HG03175 (cell line): ENCODE measurements around the gene MVB12B.

Source experiments
- ATAC-seq: cut with Tn5 transposase; IDR thresholded peaks from one replicate; pipeline ENCODE4 v1.9.1; 2021; ENCODE audit warnings: mild to moderate bottlenecking, moderate library complexity; ENCODE audit not compliant: unreplicated experiment

The MVB12B gene

DNA sequence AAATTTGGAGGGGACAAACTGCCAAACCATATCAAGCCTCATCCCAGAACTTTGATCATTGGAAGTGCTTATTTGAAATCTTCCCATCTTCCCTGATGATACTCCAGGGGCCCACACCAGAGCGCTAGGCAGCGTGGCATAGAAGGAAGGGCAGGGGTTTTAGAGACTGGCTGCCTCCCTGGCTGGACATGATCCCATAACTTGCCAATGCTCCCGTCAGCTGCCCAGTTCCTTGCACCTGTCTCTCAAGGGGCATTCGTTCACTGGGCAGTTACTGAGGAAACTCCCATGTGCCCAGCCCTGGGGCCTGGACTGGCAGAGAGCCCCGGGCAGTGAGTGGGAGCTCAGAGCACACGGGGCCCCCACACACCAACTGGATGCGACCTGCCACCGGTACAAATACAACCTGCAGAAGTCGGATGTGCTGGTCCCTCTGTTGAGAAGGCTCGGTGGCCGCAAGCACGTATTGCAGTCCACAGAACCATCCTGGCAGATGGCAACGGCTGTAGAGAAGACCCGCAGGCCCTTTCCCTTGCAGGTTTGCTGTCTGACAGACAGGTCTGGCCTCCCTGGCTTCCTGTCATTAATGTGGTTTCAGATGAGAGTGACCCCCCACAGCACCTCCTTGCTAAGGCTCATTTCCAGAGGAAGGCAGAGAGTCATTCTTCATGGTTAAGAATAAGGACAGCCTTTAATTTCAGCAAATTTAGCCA is 122.4 kb downstream of the MVB12B start:
- ATAC-seq = no peak

DNA sequence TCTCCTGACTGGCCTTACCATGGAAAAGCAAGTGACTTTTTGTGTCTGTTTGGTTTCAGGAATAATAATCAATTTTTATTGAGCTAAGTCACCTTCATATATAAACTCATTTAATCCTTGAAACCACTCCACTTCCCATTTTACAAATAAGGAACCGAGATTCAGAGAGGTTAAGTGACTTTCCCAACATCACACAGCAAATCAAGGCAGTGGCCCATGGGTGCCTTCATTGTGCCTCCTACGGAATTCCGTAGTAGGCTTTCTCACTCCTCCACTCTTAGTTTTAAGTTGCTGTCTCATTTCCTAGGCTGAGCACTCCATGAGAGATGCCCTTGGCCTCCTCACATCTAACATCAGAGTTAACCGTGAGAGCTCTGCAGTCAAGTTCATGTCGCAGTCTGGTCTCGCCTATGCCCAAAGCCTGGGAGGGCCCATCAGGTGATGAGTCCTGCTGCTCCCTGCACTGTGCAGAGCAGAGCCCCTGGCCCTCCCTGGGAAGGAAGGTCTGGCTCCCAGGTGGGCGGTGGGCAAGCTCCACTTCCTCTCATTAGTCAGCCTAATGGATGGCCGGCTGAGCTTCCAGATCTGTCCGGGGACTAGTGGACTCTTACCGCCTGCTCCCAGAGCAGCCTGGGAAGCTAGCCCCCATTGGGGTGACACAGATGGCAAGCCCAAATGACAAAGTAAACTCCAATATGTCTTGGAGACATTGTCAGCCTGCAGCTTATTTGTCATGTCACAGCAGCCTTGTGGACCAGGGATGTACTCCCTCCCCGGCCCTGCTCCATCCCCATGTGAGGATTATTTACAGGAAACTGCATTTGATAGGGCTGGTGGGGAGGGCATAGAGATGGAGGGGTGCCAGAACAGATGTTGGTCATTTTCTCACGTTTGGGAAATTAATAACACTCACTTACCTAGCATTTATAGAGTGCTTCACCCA is 123.4 kb downstream of the MVB12B start:
- no peak for ATAC-seq

DNA sequence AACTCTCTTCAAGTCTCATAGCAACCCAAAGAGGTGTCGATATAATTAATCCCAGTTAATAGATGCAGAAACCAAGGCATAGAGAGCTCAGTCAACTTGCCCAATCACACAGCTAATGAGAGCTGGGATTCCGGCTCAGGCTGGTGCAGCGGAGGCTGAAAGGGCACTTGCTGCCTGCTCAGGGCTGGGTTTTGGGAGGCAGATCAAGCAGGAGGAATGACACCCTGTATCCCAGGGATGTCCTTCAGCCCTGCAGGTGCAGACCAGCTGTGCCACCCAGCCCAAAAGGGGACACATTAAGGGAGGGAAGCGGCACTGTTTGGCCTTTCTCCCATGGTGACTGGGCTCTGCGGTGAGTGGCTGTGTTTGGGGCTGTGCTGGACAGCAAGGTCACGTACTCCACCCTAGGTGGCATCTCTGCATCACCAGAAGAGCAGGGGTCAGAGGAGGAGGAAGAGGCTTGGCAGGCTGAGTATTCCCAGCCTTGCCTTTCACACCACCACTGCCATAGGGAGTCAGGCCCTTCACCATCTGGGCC is 124.1 kb downstream of the MVB12B start:
- no peak for ATAC-seq

DNA sequence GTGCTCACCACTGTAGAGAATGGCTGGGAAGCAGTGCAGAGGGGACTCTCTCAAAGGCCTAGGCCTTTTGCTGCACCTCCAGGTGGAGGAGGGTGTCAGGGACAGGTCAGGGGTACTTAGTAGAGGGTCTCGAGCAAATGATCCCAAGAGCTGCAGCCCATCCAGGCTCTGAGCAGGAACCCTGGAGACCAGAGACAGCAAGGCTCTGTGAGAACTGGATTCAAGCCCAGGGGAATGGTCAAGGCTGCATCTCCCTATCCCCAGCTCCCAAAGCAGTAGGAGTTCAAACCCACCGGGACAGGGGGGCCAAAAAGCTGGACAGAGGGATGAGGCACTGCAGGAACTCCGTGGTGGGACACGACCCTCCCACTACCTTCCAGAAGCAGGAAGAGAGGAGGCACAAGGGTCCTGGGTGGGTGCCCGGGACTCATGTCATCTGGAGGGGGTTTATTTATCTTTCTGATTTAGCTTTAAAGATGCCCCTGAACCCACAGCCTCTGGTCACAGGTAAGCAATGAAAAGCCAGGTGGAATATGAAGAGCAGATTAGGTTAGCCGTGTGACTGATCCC is 124.8 kb downstream of the MVB12B start:
- no peak for ATAC-seq

DNA sequence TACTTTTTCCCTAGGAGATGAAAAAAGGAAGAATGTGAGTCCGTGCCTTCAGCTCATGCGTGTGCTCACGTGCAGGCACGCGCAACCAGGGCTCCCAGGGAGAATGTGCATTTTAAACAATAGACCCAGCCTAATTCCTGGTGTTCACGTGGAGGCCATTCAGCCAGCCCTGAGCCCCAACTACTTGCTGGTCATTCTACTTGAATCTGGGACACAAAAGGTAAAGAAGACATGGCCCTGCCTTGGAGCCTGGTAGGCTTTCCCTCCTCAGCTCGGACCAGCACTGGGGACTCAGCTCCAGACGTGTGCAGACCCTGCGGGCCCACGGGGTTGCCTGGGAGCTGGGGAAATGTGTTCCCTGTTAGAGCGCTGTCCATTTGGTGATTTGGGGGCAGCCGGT is 125.5 kb downstream of the MVB12B start:
- ATAC-seq = no peak

- no peak for ATAC-seq
Observed at GRCh38 chr9:126453156-126453963, 126.7 kb downstream of the MVB12B start.

DNA sequence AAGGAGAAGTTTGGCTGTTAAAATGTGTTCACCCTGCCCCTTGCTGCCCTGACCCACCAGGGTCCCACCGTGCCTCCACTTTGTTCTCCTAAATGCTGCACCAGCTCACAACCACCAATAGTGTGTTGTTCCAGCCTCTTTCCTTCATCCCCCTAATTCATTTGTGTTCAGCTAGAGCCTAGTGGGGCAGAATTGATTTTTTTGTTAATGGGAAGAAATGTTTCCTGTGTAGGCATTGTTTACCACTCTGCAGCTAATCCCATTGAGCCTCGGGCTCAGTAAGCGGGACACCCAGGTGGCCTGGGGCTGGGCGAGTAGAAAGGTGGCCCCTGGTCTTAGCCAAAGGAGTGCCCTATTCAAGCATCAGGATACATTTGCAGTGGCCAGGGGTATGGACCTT is 127.6 kb downstream of the MVB12B start:
- no peak for ATAC-seq

GRCh38 chr9:126454795-126455194 is 128.2 kb downstream of the MVB12B start:
- ATAC-seq = no peak

- ATAC-seq = no peak
Observed at GRCh38 chr9:126456441-126457174, 130.0 kb downstream of the MVB12B start.

GRCh38 chr9:126457175-126457547 is 130.5 kb downstream of the MVB12B start:
- no peak for ATAC-seq

DNA sequence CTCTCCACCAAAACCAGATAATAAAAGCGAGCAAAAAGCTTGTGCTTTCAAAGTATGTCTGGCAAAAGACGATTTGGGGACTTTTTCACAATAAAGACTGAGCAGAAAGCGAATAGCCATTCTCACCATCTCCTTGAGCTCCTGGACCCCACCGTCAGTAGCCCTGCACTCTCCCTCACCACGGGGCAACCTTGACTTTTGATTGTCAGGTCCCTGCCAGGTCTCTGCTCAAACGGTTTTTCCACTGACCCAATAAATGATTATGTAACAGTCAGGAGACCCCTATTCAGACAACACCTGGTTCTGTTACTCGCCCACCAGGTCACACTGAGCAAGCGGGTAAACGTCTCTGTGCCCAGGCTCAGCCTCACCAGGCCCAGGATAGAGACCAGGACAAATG is 131.3 kb downstream of the MVB12B start:
- ATAC-seq = no peak

DNA sequence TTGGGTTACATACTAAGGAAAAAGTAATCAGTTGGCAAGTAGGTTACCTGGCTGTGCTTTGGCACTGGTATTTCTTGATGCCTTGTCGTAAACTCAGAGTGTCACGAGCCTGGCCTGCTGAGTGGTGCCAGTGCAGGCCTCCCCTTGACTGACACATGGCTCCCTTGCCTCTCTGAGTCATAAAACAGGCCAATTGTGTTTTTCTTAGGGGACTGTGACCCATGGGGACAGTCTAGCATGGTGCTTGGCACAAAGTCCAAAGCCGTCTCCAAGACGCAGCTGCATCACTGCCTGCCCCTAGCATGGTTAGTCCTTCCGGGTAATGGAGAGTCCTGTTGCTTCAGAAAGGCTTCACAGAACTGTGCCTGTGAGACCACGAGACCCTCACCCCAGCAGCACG is 132.5 kb downstream of the MVB12B start:
- ATAC-seq = no peak

- no peak for ATAC-seq
Observed at GRCh38 chr9:126459546-126459945, 132.9 kb downstream of the MVB12B start.

GRCh38 chr9:126459965-126460843 is 133.6 kb downstream of the MVB12B start:
- no peak for ATAC-seq

DNA sequence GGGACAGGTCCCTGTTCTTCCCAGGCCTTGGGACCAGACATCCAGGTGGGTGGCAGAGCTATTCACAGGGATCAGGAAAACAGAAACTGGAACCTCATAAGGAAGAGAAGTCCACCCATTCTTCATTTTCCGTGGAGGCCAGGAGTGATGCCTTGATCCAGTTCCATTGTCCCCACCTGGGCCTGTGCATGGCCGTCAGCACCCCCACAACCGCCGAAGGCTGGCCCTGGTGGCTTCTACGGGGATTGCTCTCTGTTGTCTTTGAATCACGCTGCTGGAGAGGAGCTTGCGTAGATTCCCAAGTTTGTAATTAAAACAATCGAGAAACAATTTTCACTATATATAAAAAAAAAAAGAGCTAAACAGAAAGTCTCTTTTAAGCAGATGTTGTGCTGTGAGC is 134.4 kb downstream of the MVB12B start:
- no peak for ATAC-seq

DNA sequence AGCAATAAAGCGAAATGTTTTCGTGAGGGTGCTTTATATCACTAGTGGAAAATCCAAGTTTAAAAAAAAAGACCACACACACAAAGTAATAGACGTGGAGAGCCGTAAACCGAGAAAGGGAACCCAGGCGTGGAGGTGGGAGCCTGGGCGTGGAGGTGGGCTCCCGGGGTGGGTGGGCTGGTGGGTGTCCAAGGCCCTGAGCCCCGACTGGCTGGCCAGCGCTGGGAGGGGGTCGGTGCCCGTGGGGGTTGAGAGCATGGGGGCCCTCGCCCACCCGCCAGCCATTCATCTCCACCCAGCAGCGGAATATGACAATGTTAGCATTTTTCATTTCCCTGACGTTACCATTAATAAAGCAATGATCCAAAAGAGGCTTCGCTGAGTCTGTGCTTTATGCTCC is 135.0 kb downstream of the MVB12B start:
- no peak for ATAC-seq

- no peak for ATAC-seq
Observed at GRCh38 chr9:126462617-126463016, 136.0 kb downstream of the MVB12B start.

GRCh38 chr9:126463426-126463825 is 136.8 kb downstream of the MVB12B start:
- ATAC-seq = no peak
